HepG2 (cell line): ENCODE results near the gene FAM117B. TPM values are rescaled to one million over a fixed set of nuclear protein-coding genes. Genes with fewer than 3 reads are reported as not detected.

Source experiments
- CHD2 ChIP-seq: IDR thresholded peaks from 2 replicates; pipeline ENCODE4 v1.6.1; 2011; ENCODE audit warnings: low read depth, low read length, improper control_type of control experiment
- EZH2 ChIP-seq: conservative IDR thresholded peaks from 2 replicates; pipeline ENCODE4 v1.6.1; 2012; ENCODE audit warnings: mild to moderate bottlenecking, low read depth, low read length, moderate library complexity
- MIER2 ChIP-seq: IDR thresholded peaks from 2 replicates; pipeline ENCODE4 v1.6.1; 2016; ENCODE audit warnings: missing biosample characterization, missing genetic modification reagents
- NCOA5 ChIP-seq: sonication (generic); formaldehyde crosslinking; IDR thresholded peaks from 2 replicates; pipeline ENCODE4 v1.4.0; 2020; ENCODE audit warnings: missing genetic modification reagents
- NFE2L1 ChIP-seq: sonication (generic); formaldehyde crosslinking; IDR thresholded peaks from 2 replicates; pipeline ENCODE4 v1.4.0; 2020; ENCODE audit warnings: missing genetic modification reagents, mild to moderate bottlenecking, borderline replicate concordance
- POLR2AphosphoS5 ChIP-seq: IDR thresholded peaks from 2 replicates; pipeline ENCODE4 v1.6.1; 2012; ENCODE audit warnings: low read depth, low read length
- REL ChIP-seq: sonication (generic); formaldehyde crosslinking; conservative IDR thresholded peaks from 2 replicates; pipeline ENCODE4 v1.8.0; 2022; ENCODE audit warnings: mild to moderate bottlenecking, missing genetic modification reagents, moderate library complexity
- RXRB ChIP-seq: IDR thresholded peaks from 2 replicates; pipeline ENCODE4 v1.6.1; 2016; ENCODE audit warnings: borderline replicate concordance, missing genetic modification reagents, missing compliant biosample characterization
- SIN3A ChIP-seq: IDR thresholded peaks from 2 replicates; pipeline ENCODE4 v1.6.1; 2011; ENCODE audit warnings: low read depth, mild to moderate bottlenecking, control low read depth, low read length, borderline replicate concordance
- TARDBP ChIP-seq: sonication (generic); formaldehyde crosslinking; IDR thresholded peaks from 2 replicates; pipeline ENCODE4 v1.8.0; 2022; ENCODE audit warnings: mild to moderate bottlenecking, missing genetic modification reagents
- ZBTB33 ChIP-seq: sonication (generic); formaldehyde crosslinking; IDR thresholded peaks from 2 replicates; pipeline ENCODE4 v1.4.0; 2020; ENCODE audit warnings: missing genetic modification reagents
- ZBTB49 ChIP-seq: sonication (generic); formaldehyde crosslinking; IDR thresholded peaks from 2 replicates; pipeline ENCODE4 v1.4.0; 2020; ENCODE audit warnings: missing genetic modification reagents, borderline replicate concordance
- ZBTB7A ChIP-seq: sonication (generic); formaldehyde crosslinking; IDR thresholded peaks from 2 replicates; pipeline ENCODE4 v1.8.0; 2022; ENCODE audit warnings: mild to moderate bottlenecking, missing genetic modification reagents
- ZBTB7B ChIP-seq: sonication (generic); formaldehyde crosslinking; IDR thresholded peaks from 2 replicates; pipeline ENCODE4 v1.4.0; 2020; ENCODE audit warnings: missing genetic modification reagents
- ZNF570 ChIP-seq: sonication (generic); formaldehyde crosslinking; IDR thresholded peaks from 2 replicates; pipeline ENCODE4 v1.4.0; 2020; ENCODE audit warnings: mild to moderate bottlenecking, missing genetic modification reagents, borderline replicate concordance
- ZNF629 ChIP-seq: sonication (generic); formaldehyde crosslinking; conservative IDR thresholded peaks from 2 replicates; pipeline ENCODE4 v1.5.0; 2020; ENCODE audit warnings: missing genetic modification reagents
- ZSCAN31 ChIP-seq: sonication (generic); formaldehyde crosslinking; IDR thresholded peaks from 2 replicates; pipeline ENCODE4 v1.5.0; 2020; ENCODE audit warnings: low read depth, mild to moderate bottlenecking, missing genetic modification reagents
- polyA plus RNA-seq, 8 experiments: library from polyadenylated mRNA; depleted of rRNA in 3 of 8; stranded (reverse) in 7 of 8; unstranded in 1 of 8; fragments of >200 nt; fragmentation: Illumina TruSeq in 4 of 8; extraction: Trizol in 4 of 8; gene quantifications; 2 replicates each; pipeline versions ENCODE4 v1.2.1 to v1.2.3, GENCODE V29; 2011 to 2016; ENCODE audit warnings: low read depth in 4 of 8, missing spikeins in 1 of 8, mixed read lengths in 1 of 8; ENCODE audit not compliant: insufficient read depth in 1 of 8
- total RNA-seq, 5 experiments: library from RNA; depleted of rRNA; stranded (reverse); fragments of >200 nt; fragmentation: Illumina TruSeq; extraction: Trizol; gene quantifications; 2 replicates each; pipeline ENCODE4 v1.2.3, GENCODE V29; 2016; ENCODE audit warnings: low read depth in 1 of 5
- TF ChIP-seq, protein P1 (sequence below), 2 experiments: sonication (generic) in 1 of 2; formaldehyde crosslinking in 1 of 2; IDR thresholded peaks; 2 replicates each; pipeline versions ENCODE4 v1.5.1 to v1.6.1; 2011 to 2020; ENCODE audit warnings: borderline replicate concordance in 1 of 2, low read depth in 1 of 2, low read length in 1 of 2, mild to moderate bottlenecking in 1 of 2, missing genetic modification reagents in 1 of 2, moderate library complexity in 1 of 2
- TF ChIP-seq, protein P2 (sequence below): sonication (generic); formaldehyde crosslinking; IDR thresholded peaks from 2 replicates; pipeline ENCODE4 v1.4.0; 2020; ENCODE audit warnings: missing genetic modification reagents

The FAM117B gene
- total and polyA plus RNA-seq, 2 of the 13 experiments (the other 11 are each of a cell fraction or from before 2014, with no cell fraction given) = 5.8 to 11.0 TPM

DNA sequence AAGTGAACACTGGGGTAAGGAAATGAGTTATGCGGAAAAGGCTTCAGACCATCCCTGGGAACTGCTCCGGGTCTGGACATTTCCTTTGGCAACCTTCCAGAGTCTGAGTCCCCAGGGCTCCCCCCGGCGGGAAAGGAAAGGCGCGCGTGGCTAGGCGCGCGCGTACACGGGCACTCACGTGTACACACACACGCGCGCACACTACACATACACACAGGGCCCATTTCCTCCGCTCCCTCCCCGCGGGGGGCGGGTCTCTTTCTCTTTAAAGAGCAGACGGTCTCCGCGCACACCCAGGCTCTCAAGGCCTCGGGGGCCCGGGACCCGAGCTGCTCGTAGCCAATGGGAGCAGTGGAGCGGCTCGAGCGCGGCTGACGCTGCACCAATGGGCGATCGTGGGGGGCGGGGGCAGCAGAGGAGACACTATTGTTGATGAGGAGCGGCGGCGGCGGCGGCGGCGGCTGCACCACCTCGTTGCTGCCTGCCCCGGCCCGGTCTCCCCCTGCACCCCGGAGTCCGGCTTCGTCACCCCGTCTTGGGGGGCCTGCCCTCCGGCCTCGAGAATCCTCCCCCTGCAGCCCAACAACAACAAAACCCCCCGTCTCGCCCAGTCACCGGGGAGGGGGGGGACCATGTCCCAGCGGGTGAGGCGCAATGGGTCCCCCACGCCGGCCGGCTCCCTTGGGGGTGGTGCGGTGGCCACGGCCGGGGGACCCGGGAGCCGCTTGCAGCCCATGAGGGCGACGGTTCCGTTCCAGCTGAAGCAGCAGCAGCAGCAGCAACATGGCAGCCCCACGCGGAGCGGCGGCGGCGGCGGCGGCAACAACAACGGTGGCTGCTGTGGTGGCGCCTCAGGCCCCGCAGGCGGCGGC, at the start of gene FAM117B (continued):
- TF ChIP-seq ZBTB7A (CRISPR knock-in tag) (no peak), CHD2 (no peak; the same call in 1 of the 2 replicates), POLR2AphosphoS5 (peak; percentile 77), ZNF629 (CRISPR knock-in tag) (no peak), NCOA5 (CRISPR knock-in tag) (no peak), ZBTB33 (peak; percentile 76; the same call in 1 of the 2 replicates), RXRB (CRISPR knock-in tag) (peak; percentile 47; the same call in 1 of the 2 replicates), ZBTB7B (peak; percentile 67), ZNF570 (CRISPR knock-in tag) (no peak), ZBTB49 (CRISPR knock-in tag) (0 out of 2 replicates have a peak, but pooled peaks have one; percentile 66), EZH2 (no peak), NFE2L1 (CRISPR knock-in tag) (peak; percentile 62; the same call in 1 of the 2 replicates), SIN3A (peak; percentile 54; the same call in 1 of the 2 replicates), MIER2 (CRISPR knock-in tag) (peak; percentile 72; the same call in 1 of the 2 replicates), TARDBP (peak; percentile 71; the same call in 1 of the 2 replicates), ZSCAN31 (peak; percentile 80), REL (CRISPR knock-in tag) (no peak)
- TF ChIP-seq, protein P1, sequence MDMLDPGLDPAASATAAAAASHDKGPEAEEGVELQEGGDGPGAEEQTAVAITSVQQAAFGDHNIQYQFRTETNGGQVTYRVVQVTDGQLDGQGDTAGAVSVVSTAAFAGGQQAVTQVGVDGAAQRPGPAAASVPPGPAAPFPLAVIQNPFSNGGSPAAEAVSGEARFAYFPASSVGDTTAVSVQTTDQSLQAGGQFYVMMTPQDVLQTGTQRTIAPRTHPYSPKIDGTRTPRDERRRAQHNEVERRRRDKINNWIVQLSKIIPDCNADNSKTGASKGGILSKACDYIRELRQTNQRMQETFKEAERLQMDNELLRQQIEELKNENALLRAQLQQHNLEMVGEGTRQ (IDR thresholded peaks at IDR 0.05; ENCODE audit: low read depth, low read length) = no peak
- TF ChIP-seq, protein P1 (CRISPR knock-in tag; IDR thresholded peaks at IDR 0.05; ENCODE audit: borderline replicate concordance) = no peak; the same call in 1 of the 2 replicates
- TF ChIP-seq, protein P2, sequence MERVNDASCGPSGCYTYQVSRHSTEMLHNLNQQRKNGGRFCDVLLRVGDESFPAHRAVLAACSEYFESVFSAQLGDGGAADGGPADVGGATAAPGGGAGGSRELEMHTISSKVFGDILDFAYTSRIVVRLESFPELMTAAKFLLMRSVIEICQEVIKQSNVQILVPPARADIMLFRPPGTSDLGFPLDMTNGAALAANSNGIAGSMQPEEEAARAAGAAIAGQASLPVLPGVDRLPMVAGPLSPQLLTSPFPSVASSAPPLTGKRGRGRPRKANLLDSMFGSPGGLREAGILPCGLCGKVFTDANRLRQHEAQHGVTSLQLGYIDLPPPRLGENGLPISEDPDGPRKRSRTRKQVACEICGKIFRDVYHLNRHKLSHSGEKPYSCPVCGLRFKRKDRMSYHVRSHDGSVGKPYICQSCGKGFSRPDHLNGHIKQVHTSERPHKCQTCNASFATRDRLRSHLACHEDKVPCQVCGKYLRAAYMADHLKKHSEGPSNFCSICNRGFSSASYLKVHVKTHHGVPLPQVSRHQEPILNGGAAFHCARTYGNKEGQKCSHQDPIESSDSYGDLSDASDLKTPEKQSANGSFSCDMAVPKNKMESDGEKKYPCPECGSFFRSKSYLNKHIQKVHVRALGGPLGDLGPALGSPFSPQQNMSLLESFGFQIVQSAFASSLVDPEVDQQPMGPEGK (CRISPR knock-in tag) = peak; percentile 93
